T-helper 9 cell (primary cell): ENCODE data around the gene NDUFV2.
A peak's percentile ranks its signal among the peaks of the same experiment; 100 is the strongest.
"Not testable (repeated sequence)": the region's sequence is repeated elsewhere in the genome, so short reads cannot be mapped to it uniquely, and the experiment has no call there.

ENCODE experiments used
- DNase-seq: peaks from one replicate; pipeline ENCODE4 v3.0.0-alpha.2; 2020

Gene NDUFV2

DNA sequence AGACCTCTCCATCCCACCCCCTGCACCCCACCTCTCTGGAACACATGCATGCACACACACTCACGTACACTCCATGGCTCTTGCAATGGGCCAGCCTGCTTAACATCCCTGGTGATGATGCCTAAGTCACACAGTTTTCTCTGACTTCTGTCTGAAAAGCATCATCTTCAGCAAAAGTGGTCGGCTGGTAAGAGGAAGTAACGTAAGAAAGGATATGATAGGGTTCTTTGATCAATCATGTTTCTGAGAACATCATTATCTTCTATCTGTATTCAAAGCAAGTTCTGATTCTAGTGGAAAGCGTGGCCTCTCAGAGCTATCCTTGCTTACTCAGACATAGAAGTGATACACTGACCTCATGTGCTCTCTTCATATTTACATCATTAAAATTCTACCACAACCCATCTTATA, 11.4 kb upstream of the NDUFV2 start:
- DNase-seq: no peak

GRCh38 chr18:9092665-9093064, 9.8 kb upstream of the NDUFV2 start:
- no peak for DNase-seq

DNA sequence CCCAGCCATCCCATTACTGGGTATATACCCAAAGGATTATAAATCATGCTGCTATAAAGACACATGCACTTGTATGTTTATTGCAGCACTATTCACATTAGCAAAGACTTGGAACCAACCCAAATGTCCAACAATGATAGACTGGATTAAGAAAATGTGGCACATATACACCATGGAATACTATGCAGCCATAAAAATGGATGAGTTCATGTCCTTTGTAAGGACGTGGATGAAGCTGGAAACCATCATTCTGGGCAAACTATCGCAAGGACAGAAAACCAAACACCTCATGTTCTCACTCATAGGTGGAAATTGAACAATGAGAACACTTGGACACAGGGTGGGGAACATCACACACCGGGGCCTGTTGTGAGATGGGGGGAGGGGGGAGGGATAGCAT, 9.4 kb upstream of the NDUFV2 start:
- DNase-seq: not testable (repeated sequence)

DNA sequence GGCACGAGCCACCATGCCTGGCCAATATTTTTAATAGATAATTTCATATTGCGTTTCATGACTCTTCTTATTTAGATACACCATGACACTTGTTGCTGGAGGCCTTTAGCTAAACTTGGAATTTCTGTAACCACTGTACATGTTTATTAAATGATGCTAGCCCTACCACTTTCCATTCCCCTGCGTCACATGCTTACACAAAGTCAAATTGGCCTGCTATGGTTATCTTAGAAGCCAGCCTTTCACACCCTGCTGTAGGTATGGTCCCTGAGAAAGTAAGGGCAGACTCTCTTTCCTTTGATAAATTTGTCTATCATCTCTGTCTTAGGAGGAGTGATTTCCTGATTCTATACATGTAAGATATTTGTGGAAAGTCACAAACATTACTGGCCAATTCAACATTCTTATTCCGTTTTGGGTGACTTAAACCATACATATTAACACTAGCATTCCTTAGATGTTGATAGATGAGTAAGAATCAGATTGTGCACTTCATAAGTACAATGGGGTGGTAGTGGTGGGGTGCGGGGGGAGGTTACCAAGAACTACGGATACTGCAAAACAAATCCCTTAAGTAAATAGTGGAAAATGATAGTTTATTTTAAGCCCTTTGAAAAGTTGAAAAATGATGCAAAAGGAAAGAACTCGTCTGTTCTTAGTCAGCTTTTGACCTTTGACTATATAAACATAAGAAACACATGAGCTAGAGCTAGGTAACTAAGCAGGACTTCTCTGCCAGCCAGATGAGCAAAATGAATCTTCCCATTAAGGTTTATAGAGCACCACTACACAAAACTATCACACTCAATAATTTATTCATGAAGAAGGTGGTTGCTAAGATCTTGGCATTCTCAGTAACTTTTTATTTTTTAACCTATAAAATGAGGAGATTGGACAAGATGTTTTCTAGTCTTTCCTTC, 7.9 kb upstream of the NDUFV2 start:
- no peak for DNase-seq

GRCh38 chr18:9095297-9096006, 7.0 kb upstream of the NDUFV2 start:
- DNase-seq: peak; percentile 15

DNA sequence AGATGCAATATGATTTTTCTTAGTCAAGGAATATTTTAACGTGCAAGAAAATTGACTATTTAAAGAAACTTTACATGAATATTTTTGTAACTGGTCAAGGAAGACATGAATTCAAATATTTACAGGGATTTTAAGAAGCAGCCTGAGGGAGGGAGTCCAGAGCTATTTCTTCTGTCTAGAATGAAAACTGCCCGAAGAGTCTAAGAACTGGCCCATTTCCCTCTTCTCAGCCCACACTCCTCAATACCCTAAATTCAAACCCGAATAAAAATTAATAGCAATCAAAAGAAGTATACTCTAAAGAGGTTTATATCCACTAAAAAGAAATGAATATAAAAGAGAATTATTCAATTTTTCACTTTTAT, 6.5 kb upstream of the NDUFV2 start:
- no peak for DNase-seq

DNA sequence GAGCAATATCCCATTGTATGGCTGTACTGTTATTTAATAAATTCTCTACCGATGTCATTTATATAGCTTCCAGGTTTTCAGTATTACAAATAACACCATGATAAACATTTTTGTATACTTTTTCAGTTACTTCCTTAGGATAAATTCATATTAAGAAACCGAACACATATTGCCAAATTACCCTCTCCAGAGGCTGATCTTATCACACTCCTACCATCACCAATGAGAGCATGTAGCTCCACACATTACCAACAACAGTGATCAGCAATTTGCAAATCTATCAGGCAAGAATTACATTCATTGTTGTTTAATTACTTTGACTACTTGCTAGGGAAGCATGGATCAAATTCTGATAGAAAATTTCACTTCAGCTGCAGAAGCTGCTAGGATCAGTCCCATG, 5.8 kb upstream of the NDUFV2 start:
- no peak for DNase-seq

DNA sequence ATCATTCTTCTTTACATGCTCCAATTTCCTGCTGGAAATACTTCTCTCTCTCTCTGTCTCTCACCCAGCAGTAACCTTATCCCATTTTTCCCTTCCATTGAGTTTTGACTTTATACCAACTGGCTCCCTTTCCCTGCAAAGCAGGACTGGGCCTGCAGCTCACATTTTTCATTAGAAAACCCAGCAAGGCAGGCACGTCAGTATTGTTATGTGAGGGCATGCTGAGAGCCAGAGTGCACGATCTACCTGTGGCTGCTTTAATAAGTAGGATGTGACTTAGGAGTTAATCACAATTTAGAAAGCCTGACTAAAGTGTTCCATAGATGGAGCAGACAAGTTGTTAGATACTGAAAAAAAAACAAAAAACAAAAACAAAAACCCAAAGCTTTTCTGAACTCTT, 5.2 kb upstream of the NDUFV2 start:
- DNase-seq: no peak

- no peak for DNase-seq
Measured at GRCh38 chr18:9100796-9101195, 1.7 kb upstream of the NDUFV2 start.

DNA sequence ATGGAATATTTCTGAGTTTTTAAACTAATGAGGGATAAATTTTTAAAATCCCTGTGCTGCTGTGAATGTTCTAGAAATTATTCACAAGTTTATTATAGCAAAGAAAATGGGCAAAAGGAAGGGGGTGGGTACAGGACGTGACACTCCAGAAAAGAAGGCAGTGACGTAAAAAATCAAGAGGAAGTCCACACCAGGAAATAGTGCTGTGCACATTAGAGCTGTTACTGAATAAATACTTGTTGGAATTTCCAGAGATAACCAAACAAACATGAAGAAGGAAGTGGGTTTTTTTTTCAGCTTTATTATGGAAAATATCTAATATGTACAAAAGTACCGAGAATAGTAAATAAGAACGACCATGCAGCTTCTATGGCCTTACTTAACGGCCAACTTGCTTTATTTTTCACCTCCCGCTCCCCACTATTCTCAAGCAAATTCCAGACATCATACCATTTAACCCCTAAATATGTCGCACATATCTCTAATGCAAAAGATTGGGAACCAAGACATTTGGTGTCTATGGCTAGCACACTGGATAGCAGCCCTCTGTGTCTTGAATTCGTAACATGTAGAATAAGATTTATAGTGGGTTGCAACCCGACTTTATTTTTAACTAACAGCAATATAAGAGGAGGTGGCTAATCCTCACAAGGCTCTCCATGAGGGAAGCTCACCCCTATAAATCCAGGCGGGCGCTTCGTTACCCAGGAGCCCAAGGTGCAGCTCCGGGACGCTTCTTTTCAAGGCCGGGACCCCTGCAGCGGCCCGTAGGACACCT, 580 bp upstream of the NDUFV2 start:
- no peak for DNase-seq

DNA sequence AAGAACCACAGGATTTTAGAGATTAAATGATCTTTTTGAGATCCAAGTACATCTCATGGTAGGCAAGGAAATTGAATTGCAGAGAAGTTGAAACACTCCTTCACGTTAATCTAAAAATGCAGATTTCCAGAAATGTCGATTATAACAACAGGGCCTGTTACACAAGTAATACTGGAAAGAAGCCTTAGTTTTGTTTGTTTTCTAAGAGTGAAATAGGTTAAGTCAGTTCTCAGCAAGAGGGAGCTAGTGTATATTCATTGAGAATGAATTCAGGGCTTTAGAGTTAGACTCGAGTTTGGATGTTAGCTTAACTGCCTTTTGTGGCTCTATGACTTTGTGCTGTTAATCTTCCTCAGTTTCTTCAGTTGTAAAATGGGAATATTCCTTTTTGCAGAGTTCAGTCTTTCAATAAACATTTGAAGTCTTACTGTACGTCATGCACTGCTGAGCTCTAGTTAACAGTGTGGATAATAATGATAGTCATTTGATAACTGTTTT, 926 bp downstream of the NDUFV2 start:
- DNase-seq: no peak

GRCh38 chr18:9104244-9104901, 1.9 kb downstream of the NDUFV2 start:
- no peak for DNase-seq

- no peak for DNase-seq
Measured at GRCh38 chr18:9105420-9105819, 2.9 kb downstream of the NDUFV2 start.

GRCh38 chr18:9106094-9106493, 3.6 kb downstream of the NDUFV2 start:
- no peak for DNase-seq

- DNase-seq: no peak
Measured at GRCh38 chr18:9106800-9107584, 4.5 kb downstream of the NDUFV2 start.

- no peak for DNase-seq
Measured at GRCh38 chr18:9108911-9109310, 6.4 kb downstream of the NDUFV2 start.

- no peak for DNase-seq
Measured at GRCh38 chr18:9109523-9109922, 7.0 kb downstream of the NDUFV2 start.

GRCh38 chr18:9113468-9114149, 11.1 kb downstream of the NDUFV2 start:
- no peak for DNase-seq

GRCh38 chr18:9115984-9116383, 13.5 kb downstream of the NDUFV2 start:
- no peak for DNase-seq

DNA sequence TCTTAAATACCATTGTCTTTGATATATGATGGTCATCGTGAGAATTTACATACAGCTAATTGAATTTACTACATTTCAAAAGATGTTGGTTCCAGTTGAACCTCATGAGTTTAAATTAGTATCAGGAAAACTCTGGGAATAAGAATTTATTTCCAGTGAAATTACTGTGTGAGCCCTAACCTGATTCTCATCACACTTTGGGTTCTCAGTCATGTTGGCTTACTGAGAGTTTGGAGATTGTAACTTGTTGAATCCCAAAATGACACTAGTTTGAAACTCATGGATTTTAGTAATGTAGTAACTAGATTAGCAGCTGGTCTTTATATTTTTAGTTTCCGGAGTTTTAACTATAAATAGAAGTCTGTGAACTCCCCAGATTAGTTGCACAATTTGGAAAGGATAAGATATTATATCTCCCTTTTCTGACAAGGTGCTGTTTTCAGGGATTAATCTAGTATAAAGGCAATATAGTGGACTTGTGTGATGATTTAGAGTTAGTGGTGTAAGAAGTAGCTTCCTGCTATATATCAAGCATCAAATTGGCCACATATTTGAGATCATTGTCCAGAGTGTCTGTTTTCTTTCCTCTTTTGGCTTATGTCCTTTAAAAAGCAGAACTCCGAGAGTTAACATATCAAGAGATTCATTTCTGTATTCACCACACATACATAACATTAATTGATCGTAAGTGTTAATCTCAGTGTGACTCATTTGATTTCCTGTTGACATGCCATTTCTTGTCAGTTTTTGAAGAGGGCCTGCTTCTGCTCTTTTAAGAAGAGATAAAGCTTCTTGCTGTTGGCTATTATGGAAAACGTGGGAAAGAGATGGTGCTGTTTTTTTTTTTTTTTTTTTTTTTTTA, 15.7 kb downstream of the NDUFV2 start:
- DNase-seq: no peak
